ENCODE results near the gene KRT78.
A peak's percentile ranks its signal among the peaks of the same experiment; 100 is the strongest.
"Not testable (repeated sequence)": the region's sequence is repeated elsewhere in the genome, so short reads cannot be mapped to it uniquely, and the experiment has no call there.

Gene KRT78

GRCh38 chr12:52848661-52849255 is at the start of gene KRT78:
TSS of gene KRT78 (minus strand) at chr12:52848994. CDS start at chr12:52848930, 64 bp downstream.
- no peak for DNase-seq (ENCODE audit: low spot score)

- DNase-seq (ENCODE audit: low spot score) = no peak
These were observed 47.7 kb upstream of the KRT78 start for GRCh38 chr12:52896190-52897100.

- no peak for DNase-seq (ENCODE audit: low spot score)
These were observed 47.0 kb upstream of the KRT78 start for GRCh38 chr12:52895726-52896189.

GRCh38 chr12:52892974-52893373 is 44.2 kb upstream of the KRT78 start:
- no peak for DNase-seq (ENCODE audit: low spot score)

GRCh38 chr12:52892207-52892852 is 43.5 kb upstream of the KRT78 start:
- no peak for DNase-seq (ENCODE audit: low spot score)

- no peak for DNase-seq (ENCODE audit: low spot score)
These were observed 42.2 kb upstream of the KRT78 start for GRCh38 chr12:52891044-52891443.

GRCh38 chr12:52890417-52890816 is 41.6 kb upstream of the KRT78 start:
- no peak for DNase-seq (ENCODE audit: low spot score)

GRCh38 chr12:52884526-52885293 is 35.9 kb upstream of the KRT78 start:
- DNase-seq (ENCODE audit: low spot score) = peak; percentile 27

- DNase-seq (ENCODE audit: low spot score) = not testable (repeated sequence)
These were observed 31.7 kb upstream of the KRT78 start for GRCh38 chr12:52880499-52880898.

GRCh38 chr12:52879394-52880351 is 30.9 kb upstream of the KRT78 start:
- DNase-seq (ENCODE audit: low spot score) = peak; percentile 79

- no peak for DNase-seq (ENCODE audit: low spot score)
These were observed 30.0 kb upstream of the KRT78 start for GRCh38 chr12:52878507-52879393.

GRCh38 chr12:52877242-52877641 is 28.4 kb upstream of the KRT78 start:
- no peak for DNase-seq (ENCODE audit: low spot score)

- no peak for DNase-seq (ENCODE audit: low spot score)
These were observed 27.6 kb upstream of the KRT78 start for GRCh38 chr12:52876372-52876771.

- no peak for DNase-seq (ENCODE audit: low spot score)
These were observed 26.0 kb upstream of the KRT78 start for GRCh38 chr12:52874573-52875435.

GRCh38 chr12:52873832-52874572 is 25.2 kb upstream of the KRT78 start:
- DNase-seq (ENCODE audit: low spot score) = no peak

- no peak for DNase-seq (ENCODE audit: low spot score)
These were observed 24.7 kb upstream of the KRT78 start for GRCh38 chr12:52873513-52873831.

GRCh38 chr12:52872644-52873389 is 24.0 kb upstream of the KRT78 start:
- DNase-seq (ENCODE audit: low spot score) = no peak
